HT1080 (cell line): ENCODE data around the gene COL6A1. TPM values are rescaled to one million over a fixed set of nuclear protein-coding genes. Genes with fewer than 3 reads are reported as not detected.
"Not testable (repeated sequence)": the region's sequence is repeated elsewhere in the genome, so short reads cannot be mapped to it uniquely, and the experiment has no call there.

Experiments used
- DNase-seq: peaks from one replicate; pipeline ENCODE4 v3.0.0-alpha.2; 2015; ENCODE audit warnings: low read depth
- total RNA-seq: library from RNA; depleted of rRNA; stranded (reverse); fragments of >200 nt; shearing (Covaris generic); gene quantifications from 2 replicates; pipeline ENCODE4 v1.2.3, GENCODE V29; 2014

The COL6A1 gene
- total RNA-seq, 1 experiment from 2014 or later, result 95.1 TPM

GRCh38 chr21:45944601-45945000, 37.0 kb upstream of the COL6A1 start:
- no peak for DNase-seq

GRCh38 chr21:45945066-45945867, 36.3 kb upstream of the COL6A1 start:
- no peak for DNase-seq

- no peak for DNase-seq
Observed at GRCh38 chr21:45945868-45946210, 35.7 kb upstream of the COL6A1 start.

GRCh38 chr21:45947296-45947695, 34.3 kb upstream of the COL6A1 start:
- no peak for DNase-seq

- DNase-seq, result no peak
Observed at GRCh38 chr21:45947716-45948255, 33.8 kb upstream of the COL6A1 start.

- DNase-seq, result peak; percentile 20
Observed at GRCh38 chr21:45948576-45949141, 32.9 kb upstream of the COL6A1 start.

- DNase-seq, result no peak
Observed at GRCh38 chr21:45949928-45950739, 31.4 kb upstream of the COL6A1 start.

GRCh38 chr21:45950740-45951515, 30.6 kb upstream of the COL6A1 start:
- peak; percentile 42 for DNase-seq

GRCh38 chr21:45951676-45952075, 29.9 kb upstream of the COL6A1 start:
- no peak for DNase-seq

- not testable (repeated sequence) for DNase-seq
Observed at GRCh38 chr21:45952527-45952926, 29.0 kb upstream of the COL6A1 start.

GRCh38 chr21:45952974-45953373, 28.6 kb upstream of the COL6A1 start:
- no peak for DNase-seq

GRCh38 chr21:45954261-45954660, 27.3 kb upstream of the COL6A1 start:
- no peak for DNase-seq

- no peak for DNase-seq
Observed at GRCh38 chr21:45954921-45955320, 26.6 kb upstream of the COL6A1 start.

GRCh38 chr21:45957551-45957950, 24.0 kb upstream of the COL6A1 start:
- DNase-seq, result no peak

- DNase-seq, result no peak
Observed at GRCh38 chr21:45957981-45958600, 23.5 kb upstream of the COL6A1 start.

- no peak for DNase-seq
Observed at GRCh38 chr21:45959182-45959581, 22.4 kb upstream of the COL6A1 start.

GRCh38 chr21:45959779-45960390, 21.7 kb upstream of the COL6A1 start:
- DNase-seq, result no peak

- not testable (repeated sequence) for DNase-seq
Observed at GRCh38 chr21:45961408-45961807, 20.2 kb upstream of the COL6A1 start.

GRCh38 chr21:45962531-45963231, 18.9 kb upstream of the COL6A1 start:
- DNase-seq, result no peak

GRCh38 chr21:45963232-45963570, 18.4 kb upstream of the COL6A1 start:
- no peak for DNase-seq
